Natural killer cell (primary cell): ENCODE results near the gene LITAFD. TPM values are rescaled to one million over a fixed set of nuclear protein-coding genes. Genes with fewer than 3 reads are reported as not detected.
"Not testable (repeated sequence)": the region's sequence is repeated elsewhere in the genome, so short reads cannot be mapped to it uniquely, and the experiment has no call there.

ENCODE experiments used
- ATAC-seq, 3 donors: fragments of 150-1000 bp in 2 of 3; fragments of 200-7000 bp in 1 of 3; cut with Tn5 transposase; 1 replicate in 1 of 3; 2 replicates in 2 of 3; pipeline ENCODE4 v1.10.0; 2021; ENCODE audit warnings: mild to moderate bottlenecking in 2 of 3, moderate library complexity in 2 of 3
- DNase-seq, 2 donors: peaks; one replicate each; pipeline versions ENCODE4 v3.0.0 to v3.0.0-alpha.2; 2013 to 2021; ENCODE audit warnings: mixed read lengths in 1 of 2
- H3K27ac ChIP-seq: one replicate; pipeline ENCODE4 v1.5.1; 2013; ENCODE audit warnings: mild to moderate bottlenecking, low read length
- H3K27me3 ChIP-seq: one replicate; pipeline ENCODE4 v1.6.1; 2013; ENCODE audit warnings: low read length; ENCODE audit not compliant: control insufficient read depth, insufficient read depth
- H3K36me3 ChIP-seq: one replicate; pipeline ENCODE4 v1.6.1; 2013; ENCODE audit warnings: low read length; ENCODE audit not compliant: control insufficient read depth, insufficient read depth
- H3K4me1 ChIP-seq: one replicate; pipeline ENCODE4 v1.6.1; 2013; ENCODE audit warnings: low read length; ENCODE audit not compliant: control insufficient read depth, insufficient read depth
- H3K4me3 ChIP-seq: one replicate; pipeline ENCODE4 v1.5.1; 2013; ENCODE audit warnings: low read length
- H3K9me3 ChIP-seq: one replicate; pipeline ENCODE4 v1.6.1; 2013; ENCODE audit warnings: low read length; ENCODE audit not compliant: control insufficient read depth, insufficient read depth
- H3K27ac Mint-ChIP-seq, 2 donors: one replicate each; pipeline ENCODE4 v1.8.0; 2022; ENCODE audit warnings: mild to moderate bottlenecking in 2 of 2, mixed read lengths in 2 of 2, moderate library complexity in 1 of 2
- H3K27me3 Mint-ChIP-seq, 2 donors: one replicate each; pipeline ENCODE4 v1.8.0; 2022; ENCODE audit warnings: low read depth in 2 of 2, mixed read lengths in 2 of 2
- H3K36me3 Mint-ChIP-seq: one replicate; pipeline ENCODE4 v1.8.0; 2022; ENCODE audit warnings: mixed read lengths
- H3K4me1 Mint-ChIP-seq, 2 donors: one replicate each; pipeline ENCODE4 v1.8.0; 2022; ENCODE audit warnings: mixed read lengths in 2 of 2
- H3K4me3 Mint-ChIP-seq: one replicate; pipeline ENCODE4 v1.8.0; 2022; ENCODE audit warnings: mild to moderate bottlenecking, moderate library complexity, mixed read lengths
- H3K9me3 Mint-ChIP-seq, 2 donors: one replicate each; pipeline ENCODE4 v1.8.0; 2022; ENCODE audit warnings: mixed read lengths in 2 of 2
- CTCF ChIP-seq: fragments of 200-600 bp; IDR thresholded peaks from one replicate; pipeline ENCODE4 v1.8.0; 2022; ENCODE audit warnings: antibody characterized with exemption
- WGBS: methylation state at CpG from one replicate; pipeline ENCODE4 v1.1.7; 2013; ENCODE audit warnings: missing lambda C conversion rate; ENCODE audit not compliant: insufficient coverage; 5-methylcytosine and 5-hydroxymethylcytosine counted together
- intact Hi-C: fragments of 100-400 bp; cut with micrococcal nuclease; formaldehyde crosslinking; loops from one replicate; pipeline ENCODE4 v1.14.2; 2022
- total RNA-seq, 4 donors: library from RNA; stranded (reverse); fragments of 120-200 nt in 1 of 4; gene quantifications; one replicate each; pipeline versions ENCODE4 v1.2.3 to v1.2.4, GENCODE V29; 2013 to 2022

LITAFD gene
- 1 to 10 TPM in 1 of 3 donors, under 1 TPM in 2; 0.21 to 1.1 (median 0.29) TPM for total RNA-seq
- not detected for total RNA-seq (2013)

GRCh38 chr16:8882041-8882617 lies at the start of gene LITAFD:
TSS of gene LITAFD (plus strand) at chr16:8882351. CDS start at chr16:8884356, 2,005 bp downstream.
- H3K4me3 Mint-ChIP-seq: no peak within 1 kb of the TSS
- intact Hi-C loops: loop anchor here (5.0 kb wide), 1 partner anchor 85 kb away; the partner anchor contains the start of genes PMM2 and TMEM186

GRCh38 chr16:8832717-8833105 lies 49.4 kb upstream of the LITAFD start:
- intact Hi-C loops: no loop called here
- H3K36me3 ChIP-seq: peaks cover 19% of the 10 kb centered on the region
- Mint-ChIP-seq H3K27ac (peak overlapping the region in 1 of 2 donors; percentile 22), H3K4me1 (peaks cover 0 to 22% of the 10 kb centered on the region in 2 donors), H3K4me3 (peak overlapping the region; percentile 14), H3K27me3 (no peaks in the 10 kb centered on the region), H3K9me3 (no peaks in the 10 kb centered on the region), H3K36me3 (no peaks in the 10 kb centered on the region)
- WGBS: 58% methylated on average over 16 of the region's 16 CpGs
- peaks cover 9% of the 10 kb centered on the region for H3K4me1 ChIP-seq
- no peak for TF ChIP-seq CTCF
- peak in 2 of 3 donors; percentile 46 to 51 for ATAC-seq
- no peak overlapping the region for H3K27ac ChIP-seq
- no peaks in the 10 kb centered on the region for H3K27me3 ChIP-seq
- no peaks in the 10 kb centered on the region for H3K9me3 ChIP-seq
- DNase-seq: no peak
- H3K4me3 ChIP-seq: no peak overlapping the region

More at GRCh38 chr16:8882041-8882617, at the start of gene LITAFD:
- DNase-seq: no peak
- Histone ChIP-seq H3K36me3 (no peaks in the 10 kb centered on the region), H3K27me3 (no peaks in the 10 kb centered on the region), H3K4me1 (peaks cover 22% of the 10 kb centered on the region), H3K9me3 (no peaks in the 10 kb centered on the region), H3K27ac (no peak within 1 kb of the TSS), H3K4me3 (no peak within 1 kb of the TSS)
- peaks cover 0 to 8% of the 10 kb centered on the region in 2 donors for H3K27me3 Mint-ChIP-seq
- H3K36me3 Mint-ChIP-seq: no peaks in the 10 kb centered on the region
- no peak within 1 kb of the TSS for H3K27ac Mint-ChIP-seq
- peaks cover 12 to 21% of the 10 kb centered on the region in 2 donors for H3K4me1 Mint-ChIP-seq
- no peaks in the 10 kb centered on the region for H3K9me3 Mint-ChIP-seq
- no peak for ATAC-seq
- 77% methylated on average over 10 of the region's 10 CpGs for WGBS
- TF ChIP-seq CTCF: no peak

DNA sequence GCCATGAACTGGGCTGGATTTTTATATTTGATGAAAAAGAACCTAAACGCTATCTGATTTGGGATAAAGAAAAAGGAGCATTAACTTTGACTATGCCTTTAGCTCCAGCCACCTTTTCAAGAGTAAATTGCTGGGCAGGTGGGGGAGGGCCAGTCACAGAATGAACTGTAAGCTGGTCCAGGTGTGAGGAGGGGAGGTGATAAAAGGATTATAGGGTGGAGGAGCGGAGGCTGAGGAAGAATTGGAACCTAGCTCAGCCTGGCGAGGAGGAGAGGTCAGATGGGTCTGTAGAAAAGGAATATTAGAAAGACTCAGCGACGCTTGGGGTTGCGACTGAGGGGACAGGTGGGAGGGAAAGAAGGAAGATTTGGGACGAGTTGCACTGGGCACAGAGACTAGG lies 45.4 kb upstream of the LITAFD start:
- H3K4me1 Mint-ChIP-seq: peaks cover under 1 to 22% of the 10 kb centered on the region in 2 donors
- H3K4me3 Mint-ChIP-seq, H3K36me3 ChIP-seq, H3K27me3 Mint-ChIP-seq, ATAC-seq, H3K4me1 ChIP-seq, H3K4me3 ChIP-seq, intact Hi-C loops, H3K27ac ChIP-seq, H3K27ac Mint-ChIP-seq, H3K36me3 Mint-ChIP-seq, DNase-seq, H3K9me3 Mint-ChIP-seq, H3K27me3 ChIP-seq, H3K9me3 ChIP-seq: not testable (repeated sequence)
- WGBS: over 99% methylated on average over 7 of the region's 7 CpGs

- H3K27me3 Mint-ChIP-seq, H3K4me1 ChIP-seq, H3K27ac Mint-ChIP-seq, H3K9me3 ChIP-seq, intact Hi-C loops, ATAC-seq, DNase-seq, H3K27ac ChIP-seq, H3K4me3 ChIP-seq, H3K27me3 ChIP-seq, H3K4me3 Mint-ChIP-seq, H3K36me3 ChIP-seq, H3K9me3 Mint-ChIP-seq, H3K36me3 Mint-ChIP-seq: not testable (repeated sequence)
- H3K4me1 Mint-ChIP-seq: peaks cover 9 to 15% of the 10 kb centered on the region in 2 donors
- 96% methylated on average over 15 of the region's 15 CpGs for WGBS
Observed at GRCh38 chr16:8837594-8837993, 44.6 kb upstream of the LITAFD start.

DNA sequence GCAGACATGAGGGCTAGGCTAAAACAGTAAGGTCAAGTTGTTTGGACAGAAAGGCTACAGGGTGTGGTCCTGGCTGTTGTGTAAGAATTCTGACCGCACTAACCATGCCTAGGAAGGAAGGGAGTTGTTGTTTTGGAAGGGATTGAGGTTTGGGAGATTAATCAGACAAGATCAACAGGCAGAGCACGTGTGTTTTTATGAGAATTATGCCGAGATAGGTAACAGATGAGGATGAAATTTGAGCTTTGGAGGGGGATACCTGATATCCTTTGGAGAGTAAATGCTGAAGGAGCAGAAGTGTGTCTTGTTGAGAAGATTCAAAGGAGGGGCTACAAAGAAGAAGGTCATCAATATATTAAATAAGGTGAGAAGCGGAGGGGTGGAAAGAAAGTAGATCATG lies 40.1 kb upstream of the LITAFD start:
- H3K27me3 ChIP-seq, H3K27me3 Mint-ChIP-seq, H3K4me3 ChIP-seq, H3K36me3 ChIP-seq, H3K9me3 ChIP-seq, intact Hi-C loops, H3K27ac ChIP-seq, H3K4me1 ChIP-seq, H3K4me3 Mint-ChIP-seq, ATAC-seq, H3K9me3 Mint-ChIP-seq, H3K27ac Mint-ChIP-seq, DNase-seq, H3K36me3 Mint-ChIP-seq: not testable (repeated sequence)
- H3K4me1 Mint-ChIP-seq: peaks cover 12 to 33% of the 10 kb centered on the region in 2 donors
- 82% methylated on average over 4 of the region's 4 CpGs for WGBS

DNA sequence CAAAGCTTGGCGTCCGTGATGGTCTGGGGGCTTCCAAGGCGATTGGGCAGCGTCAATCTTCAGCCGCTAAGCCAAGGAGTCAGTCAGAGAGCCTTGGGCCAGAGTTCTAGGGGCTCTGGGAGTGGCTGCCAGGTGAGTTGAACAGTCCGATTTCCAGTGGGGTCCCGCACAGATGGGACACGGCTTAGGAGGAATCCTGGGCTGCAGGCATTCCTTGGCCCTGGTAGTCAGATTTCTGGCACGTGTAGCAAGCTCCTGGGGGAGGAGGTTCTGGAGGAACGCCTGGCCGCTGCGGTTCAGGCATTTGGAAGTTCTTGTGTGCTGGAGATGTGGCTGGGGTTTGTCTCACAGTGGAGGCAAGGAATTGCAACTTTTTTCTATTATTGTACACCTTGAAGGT lies 38.9 kb upstream of the LITAFD start:
- H3K9me3 Mint-ChIP-seq, H3K27ac ChIP-seq, H3K9me3 ChIP-seq, H3K27me3 Mint-ChIP-seq, ATAC-seq, intact Hi-C loops, H3K36me3 ChIP-seq, H3K27me3 ChIP-seq, H3K36me3 Mint-ChIP-seq, H3K4me3 Mint-ChIP-seq, H3K4me3 ChIP-seq, H3K4me1 ChIP-seq, DNase-seq: not testable (repeated sequence)
- peaks cover 12 to 33% of the 10 kb centered on the region in 2 donors for H3K4me1 Mint-ChIP-seq
- WGBS: 97% methylated on average over 8 of the region's 12 CpGs
- peak overlapping the region in 1 of 2 donors; percentile 6 for H3K27ac Mint-ChIP-seq
